Keratinocyte (primary cell): ENCODE measurements around the gene SFMBT2. TPM values are rescaled to one million over a fixed set of nuclear protein-coding genes. Genes with fewer than 3 reads are reported as not detected.

Source experiments
- DNase-seq: peaks from one replicate; pipeline ENCODE4 v3.0.0-alpha.2; 2011; ENCODE audit warnings: low read depth, missing footprints, low spot score
- FAIRE-seq: peaks from 2 replicates; lab custom pipeline; 2011; peaks lifted over from hg19 to GRCh38; lab: Jason Lieb, UNC
- H2AFZ ChIP-seq: 2 replicates; pipeline ENCODE4 v1.6.0; 2012; ENCODE audit warnings: low read length, control low read depth, inconsistent platforms; ENCODE audit not compliant: control insufficient read depth
- H3K27ac ChIP-seq: 2 replicates; pipeline ENCODE4 v1.5.1; 2011; ENCODE audit warnings: low read length; ENCODE audit not compliant: control insufficient read depth, insufficient read depth
- H3K27me3 ChIP-seq: 3 replicates; pipeline ENCODE4 v1.6.0; 2011; ENCODE audit warnings: low read length; ENCODE audit not compliant: control insufficient read depth, insufficient read depth; ENCODE audit errors: extremely low read depth
- H3K36me3 ChIP-seq, 2 experiments: 2 replicates in 1 of 2; 3 replicates in 1 of 2; pipeline ENCODE4 v1.5.1; 2011; ENCODE audit warnings: low read length in 2 of 2, mild to moderate bottlenecking in 1 of 2; ENCODE audit not compliant: control insufficient read depth in 2 of 2, insufficient read depth in 2 of 2; ENCODE audit errors: extremely low read depth in 1 of 2
- H3K4me1 ChIP-seq: 3 replicates; pipeline ENCODE4 v1.5.1; 2011; ENCODE audit warnings: low read length; ENCODE audit not compliant: control insufficient read depth, insufficient read depth; ENCODE audit errors: extremely low read depth
- H3K4me2 ChIP-seq: 3 replicates; pipeline ENCODE4 v1.6.0; 2011; ENCODE audit warnings: low read depth, low read length; ENCODE audit not compliant: control insufficient read depth, insufficient read depth; ENCODE audit errors: extremely low read depth
- H3K4me3 ChIP-seq, 3 experiments: fragments of 200-600 bp in 1 of 3; sonication (generic) in 1 of 3; 2 replicates in 2 of 3; 3 replicates in 1 of 3; pipeline ENCODE4 v1.5.1; 2011 to 2016; ENCODE audit warnings: low read length in 3 of 3, mild to moderate bottlenecking in 3 of 3, control low read depth in 2 of 3, inconsistent platforms in 1 of 3, low read depth in 1 of 3, mixed read lengths in 1 of 3, mixed run types in 1 of 3, moderate library complexity in 1 of 3; ENCODE audit not compliant: control insufficient read depth in 2 of 3, insufficient read depth in 2 of 3; ENCODE audit errors: extremely low read depth in 1 of 3
- H3K79me2 ChIP-seq: 2 replicates; pipeline ENCODE4 v1.6.0; 2012; ENCODE audit warnings: low read length; ENCODE audit not compliant: control insufficient read depth, insufficient read depth
- H3K9ac ChIP-seq: 3 replicates; pipeline ENCODE4 v1.6.0; 2011; ENCODE audit warnings: low read length; ENCODE audit not compliant: control insufficient read depth, insufficient read depth; ENCODE audit errors: extremely low read depth
- H3K9me1 ChIP-seq: 3 replicates; pipeline ENCODE4 v1.6.0; 2011; ENCODE audit warnings: low read length; ENCODE audit not compliant: control insufficient read depth, insufficient read depth; ENCODE audit errors: extremely low read depth
- H3K9me3 ChIP-seq: 2 replicates; pipeline ENCODE4 v1.5.1; 2012; ENCODE audit warnings: low read depth, low read length; ENCODE audit not compliant: control insufficient read depth
- H4K20me1 ChIP-seq: 3 replicates; pipeline ENCODE4 v1.6.0; 2011; ENCODE audit warnings: low read length; ENCODE audit not compliant: control insufficient read depth, insufficient read depth; ENCODE audit errors: extremely low read depth
- EZH2 ChIP-seq: IDR thresholded peaks from one replicate; pipeline ENCODE4 v1.6.1; 2012; ENCODE audit warnings: inconsistent platforms, mild to moderate bottlenecking, low read length, moderate library complexity
- dilution Hi-C: fragments of 300-500 bp; cut with MboI; formaldehyde crosslinking; loops from one replicate; pipeline ENCODE4 v1.7.0; 2020; ENCODE audit warnings: low sequenced_read_pairs; ENCODE audit not compliant: extremely low pct_ligation_motif_present
- polyA plus RNA-seq, 5 experiments: library from polyadenylated mRNA; depleted of rRNA in 3 of 5; stranded (reverse) in 3 of 5; stranded (forward) in 1 of 5; unstranded in 1 of 5; fragments of >200 nt; gene quantifications; 1 replicate in 1 of 5; 2 replicates in 3 of 5; 3 replicates in 1 of 5; pipeline versions ENCODE4 v1.2.1 to v1.2.3, GENCODE V29; 2011 to 2012; ENCODE audit warnings: missing spikeins in 2 of 5, low read depth in 1 of 5, low replicate concordance in 1 of 5
- TF ChIP-seq, protein P1 (sequence below), 3 experiments: IDR thresholded peaks in 1 of 3; conservative IDR thresholded peaks in 1 of 3; optimal IDR thresholded peaks in 1 of 3; 2 replicates in 2 of 3; 3 replicates in 1 of 3; pipeline versions ENCODE3 to v1.5.1; 2011; ENCODE audit warnings: low read length in 3 of 3, mild to moderate bottlenecking in 3 of 3, moderate library complexity in 2 of 3, control low read depth in 1 of 3, inconsistent platforms in 1 of 3; ENCODE audit not compliant: insufficient read depth in 2 of 3; ENCODE audit errors: extremely low read depth in 1 of 3

Gene SFMBT2
- polyA plus RNA-seq, 1 donor (not counting 4 experiments of a cell fraction or from before 2014, with no cell fraction given) = 0.71 TPM

DNA sequence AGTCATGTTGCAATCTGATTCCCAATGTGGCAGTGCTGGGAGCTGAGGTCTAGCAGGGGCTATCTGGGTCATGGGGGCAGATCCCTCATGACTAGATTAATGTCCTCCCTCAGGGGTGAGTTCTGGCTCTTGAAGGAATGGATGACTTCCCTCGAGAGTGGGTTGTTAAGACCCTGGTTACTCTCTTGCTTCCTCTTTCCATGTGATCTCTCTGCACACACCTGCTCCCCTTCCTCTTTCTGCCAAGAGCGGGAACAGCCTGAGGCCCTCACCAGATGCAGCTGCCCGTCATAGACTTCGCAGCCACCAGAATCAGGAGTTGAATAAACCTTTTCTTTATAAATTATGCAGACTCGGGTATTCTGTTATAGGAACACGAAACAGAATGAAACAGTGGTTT is 37.8 kb downstream of the SFMBT2 start:
- FAIRE-seq (no peak), DNase-seq (no peak)
- Histone ChIP-seq H4K20me1 (no peaks in the 10 kb centered on the region), H3K27ac (no peak overlapping the region), H3K36me3 (no peaks in the 10 kb centered on the region), H3K9me3 (no peaks in the 10 kb centered on the region), H3K9ac (no peak overlapping the region), H2AFZ (no peak overlapping the region), H3K79me2 (no peaks in the 10 kb centered on the region), H3K9me1 (no peaks in the 10 kb centered on the region), H3K4me3 (no peak overlapping the region), H3K4me1 (no peaks in the 10 kb centered on the region), H3K27me3 (no peaks in the 10 kb centered on the region), H3K4me2 (no peak overlapping the region)
- TF ChIP-seq EZH2 = no peak
- TF ChIP-seq, protein P1, sequence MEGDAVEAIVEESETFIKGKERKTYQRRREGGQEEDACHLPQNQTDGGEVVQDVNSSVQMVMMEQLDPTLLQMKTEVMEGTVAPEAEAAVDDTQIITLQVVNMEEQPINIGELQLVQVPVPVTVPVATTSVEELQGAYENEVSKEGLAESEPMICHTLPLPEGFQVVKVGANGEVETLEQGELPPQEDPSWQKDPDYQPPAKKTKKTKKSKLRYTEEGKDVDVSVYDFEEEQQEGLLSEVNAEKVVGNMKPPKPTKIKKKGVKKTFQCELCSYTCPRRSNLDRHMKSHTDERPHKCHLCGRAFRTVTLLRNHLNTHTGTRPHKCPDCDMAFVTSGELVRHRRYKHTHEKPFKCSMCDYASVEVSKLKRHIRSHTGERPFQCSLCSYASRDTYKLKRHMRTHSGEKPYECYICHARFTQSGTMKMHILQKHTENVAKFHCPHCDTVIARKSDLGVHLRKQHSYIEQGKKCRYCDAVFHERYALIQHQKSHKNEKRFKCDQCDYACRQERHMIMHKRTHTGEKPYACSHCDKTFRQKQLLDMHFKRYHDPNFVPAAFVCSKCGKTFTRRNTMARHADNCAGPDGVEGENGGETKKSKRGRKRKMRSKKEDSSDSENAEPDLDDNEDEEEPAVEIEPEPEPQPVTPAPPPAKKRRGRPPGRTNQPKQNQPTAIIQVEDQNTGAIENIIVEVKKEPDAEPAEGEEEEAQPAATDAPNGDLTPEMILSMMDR (optimal IDR thresholded peaks at IDR 0.05 in 1 of 3, IDR thresholded peaks at IDR 0.05 in 1 of 3, conservative IDR thresholded peaks at IDR 0.05 in 1 of 3; ENCODE audit: extremely low read depth in 1 of 3, insufficient read depth in 2 of 3, low read length in 3 of 3) = no peak
- dilution Hi-C loops = no loop called here

- Histone ChIP-seq H3K9me3 (no peaks in the 10 kb centered on the region), H3K27me3 (no peaks in the 10 kb centered on the region), H4K20me1 (no peaks in the 10 kb centered on the region), H3K9me1 (no peaks in the 10 kb centered on the region), H3K4me3 (no peak overlapping the region), H3K36me3 (no peaks in the 10 kb centered on the region), H3K9ac (no peak overlapping the region), H2AFZ (no peak overlapping the region), H3K4me1 (no peaks in the 10 kb centered on the region), H3K4me2 (no peak overlapping the region), H3K79me2 (no peaks in the 10 kb centered on the region), H3K27ac (no peak overlapping the region)
- FAIRE-seq (no peak), DNase-seq (no peak)
- TF ChIP-seq, protein P1 (optimal IDR thresholded peaks at IDR 0.05 in 1 of 3, IDR thresholded peaks at IDR 0.05 in 1 of 3, conservative IDR thresholded peaks at IDR 0.05 in 1 of 3; ENCODE audit: extremely low read depth in 1 of 3, insufficient read depth in 2 of 3, low read length in 3 of 3) = no peak
- TF ChIP-seq EZH2 = no peak
- dilution Hi-C loops = no loop called here
Observed at GRCh38 chr10:7372504-7372903, 38.3 kb downstream of the SFMBT2 start.
